ENCODE results near the gene MAJIN. TPM values are rescaled to one million over a fixed set of nuclear protein-coding genes. Genes with fewer than 3 reads are reported as not detected.

Gene MAJIN
- total RNA-seq, 2 experiments from 2014 or later = 0.15 to 0.33 TPM

- Mint-ChIP-seq H3K9me3 (no peaks in the 10 kb centered on the region), H3K4me1 (peaks cover 13% of the 10 kb centered on the region), H3K27ac (peak overlapping the region; percentile 1), H3K4me3 (no peak overlapping the region), H3K27me3 (no peaks in the 10 kb centered on the region), H3K36me3 (ENCODE audit: low read depth) (peaks cover 26% of the 10 kb centered on the region)
- peak; percentile 72 for DNase-seq
- ChIA-PET POLR2A (interaction anchor here (0.7 to 1.3 kb wide), 4 partner anchors 16 to 234 kb away, joined by 3 to 5 read pairs (median 4); partner anchors contain the start of genes ATG2A and SYVN1), CTCF (interaction anchor here (1.2 to 30.2 kb wide), 2 partner anchors 13 to 45 kb away, joined by 5 to 957 read pairs; partner anchors contain the start of gene CDC42BPG)
These were observed 71.6 kb downstream of the MAJIN start for GRCh38 chr11:64900263-64900678.

- H3K36me3 Mint-ChIP-seq (ENCODE audit: low read depth) = peaks cover 28% of the 10 kb centered on the region
- H3K9me3 Mint-ChIP-seq = no peaks in the 10 kb centered on the region
- DNase-seq = no peak
- ChIA-PET POLR2A (interaction anchor here (1.5 kb wide), 1 partner anchor 10 kb away, joined by 3 read pairs; no protein-coding TSS in a partner anchor), CTCF (interaction anchor here (1.4 to 30.2 kb wide), 3 partner anchors 11 to 116 kb away, joined by 4 to 957 read pairs (median 8); partner anchors contain the start of genes ARL2 and CDC42BPG)
- peaks cover 15% of the 10 kb centered on the region for H3K4me1 Mint-ChIP-seq
- no peaks in the 10 kb centered on the region for H3K27me3 Mint-ChIP-seq
- H3K27ac Mint-ChIP-seq = no peak overlapping the region
- no peak overlapping the region for H3K4me3 Mint-ChIP-seq
These were observed 73.4 kb downstream of the MAJIN start for GRCh38 chr11:64898541-64898940.

GRCh38 chr11:64898076-64898445, 73.8 kb downstream of the MAJIN start:
- CTCF ChIA-PET = interaction anchor here (1.4 to 30.2 kb wide), 3 partner anchors 11 to 116 kb away, joined by 4 to 957 read pairs (median 8); partner anchors contain the start of genes ARL2 and CDC42BPG
- Mint-ChIP-seq H3K9me3 (no peaks in the 10 kb centered on the region), H3K27ac (no peak overlapping the region), H3K27me3 (no peaks in the 10 kb centered on the region), H3K4me3 (no peak overlapping the region), H3K4me1 (peaks cover 15% of the 10 kb centered on the region), H3K36me3 (ENCODE audit: low read depth) (peaks cover 28% of the 10 kb centered on the region)
- no peak for DNase-seq
- POLR2A ChIA-PET = interaction anchor here (1.5 kb wide), 1 partner anchor 10 kb away, joined by 3 read pairs; no protein-coding TSS in a partner anchor

- Mint-ChIP-seq H3K27me3 (no peaks in the 10 kb centered on the region), H3K27ac (no peak overlapping the region), H3K36me3 (ENCODE audit: low read depth) (peaks cover 28% of the 10 kb centered on the region), H3K4me1 (peaks cover 15% of the 10 kb centered on the region), H3K9me3 (no peaks in the 10 kb centered on the region), H3K4me3 (no peak overlapping the region)
- ChIA-PET POLR2A (interaction anchor here (1.5 kb wide), 1 partner anchor 9 kb away, joined by 3 read pairs; no protein-coding TSS in a partner anchor), CTCF (interaction anchor here (1.4 to 30.2 kb wide), 3 partner anchors 10 to 117 kb away, joined by 4 to 957 read pairs (median 8); partner anchors contain the start of genes ARL2 and CDC42BPG)
- no peak for DNase-seq
These were observed 74.4 kb downstream of the MAJIN start for GRCh38 chr11:64897381-64898075.

GRCh38 chr11:64896448-64897022, 75.4 kb downstream of the MAJIN start:
- Mint-ChIP-seq H3K4me3 (no peak overlapping the region), H3K36me3 (ENCODE audit: low read depth) (peaks cover 22% of the 10 kb centered on the region), H3K9me3 (no peaks in the 10 kb centered on the region), H3K27ac (no peak overlapping the region), H3K4me1 (peaks cover 12% of the 10 kb centered on the region), H3K27me3 (no peaks in the 10 kb centered on the region)
- no peak for DNase-seq
- ChIA-PET POLR2A (interaction anchor here (25.5 kb wide), 1 partner anchor 40 kb away, joined by 1068 read pairs; the partner anchor contains the start of gene CDC42BPG), CTCF (interaction anchor here (0.5 to 30.2 kb wide), 3 partner anchors 10 to 262 kb away, joined by 3 to 957 read pairs (median 4); partner anchors contain the start of gene CDC42BPG)

- ChIA-PET CTCF (interaction anchor here (0.9 to 30.2 kb wide), 2 partner anchors 39 to 104 kb away, joined by 3 to 957 read pairs; partner anchors contain the start of gene CDC42BPG), POLR2A (interaction anchor here (25.5 kb wide), 1 partner anchor 38 kb away, joined by 1068 read pairs; the partner anchor contains the start of gene CDC42BPG)
- Mint-ChIP-seq H3K9me3 (no peaks in the 10 kb centered on the region), H3K27ac (no peak overlapping the region), H3K4me3 (no peak overlapping the region), H3K36me3 (ENCODE audit: low read depth) (peaks cover 15% of the 10 kb centered on the region), H3K27me3 (no peaks in the 10 kb centered on the region), H3K4me1 (peaks cover 2% of the 10 kb centered on the region)
- DNase-seq = no peak
These were observed 77.0 kb downstream of the MAJIN start for GRCh38 chr11:64894812-64895452.

- H3K27ac Mint-ChIP-seq = no peak overlapping the region
These were observed 77.7 kb downstream of the MAJIN start for GRCh38 chr11:64894070-64894811.

GRCh38 chr11:64893194-64894069, 78.5 kb downstream of the MAJIN start:
- H3K27me3 Mint-ChIP-seq = no peaks in the 10 kb centered on the region
- no peak for DNase-seq
- H3K4me1 Mint-ChIP-seq = peaks cover 2% of the 10 kb centered on the region
- POLR2A ChIA-PET = interaction anchor here (25.5 kb wide), 1 partner anchor 36 kb away, joined by 1068 read pairs; the partner anchor contains the start of gene CDC42BPG
- peaks cover 9% of the 10 kb centered on the region for H3K36me3 Mint-ChIP-seq (ENCODE audit: low read depth)
- no peak overlapping the region for H3K4me3 Mint-ChIP-seq
- H3K9me3 Mint-ChIP-seq = no peaks in the 10 kb centered on the region
- H3K27ac Mint-ChIP-seq = no peak overlapping the region
- CTCF ChIA-PET = interaction anchor here (0.8 to 30.2 kb wide), 3 partner anchors 8 to 38 kb away, joined by 3 to 957 read pairs (median 5); partner anchors contain the start of gene CDC42BPG

More at GRCh38 chr11:64894070-64894811, 77.7 kb downstream of the MAJIN start:
- peak; percentile 90 for DNase-seq
- peaks cover 2% of the 10 kb centered on the region for H3K4me1 Mint-ChIP-seq
- H3K4me3 Mint-ChIP-seq = no peak overlapping the region
- POLR2A ChIA-PET = interaction anchor here (25.5 kb wide), 1 partner anchor 37 kb away, joined by 1068 read pairs; the partner anchor contains the start of gene CDC42BPG
- no peaks in the 10 kb centered on the region for H3K27me3 Mint-ChIP-seq
- no peaks in the 10 kb centered on the region for H3K9me3 Mint-ChIP-seq
- CTCF ChIA-PET = interaction anchor here (0.6 to 30.2 kb wide), 5 partner anchors 9 to 399 kb away, joined by 3 to 957 read pairs (median 4); partner anchors contain the start of gene CDC42BPG
- peaks cover 11% of the 10 kb centered on the region for H3K36me3 Mint-ChIP-seq (ENCODE audit: low read depth)

- POLR2A ChIA-PET = interaction anchor here (0.7 to 25.5 kb wide), 2 partner anchors 14 to 36 kb away, joined by 3 to 1068 read pairs; partner anchors contain the start of gene CDC42BPG
- H3K9me3 Mint-ChIP-seq = no peaks in the 10 kb centered on the region
- H3K27ac Mint-ChIP-seq = no peak overlapping the region
These were observed 79.1 kb downstream of the MAJIN start for GRCh38 chr11:64892838-64893193.

GRCh38 chr11:64892411-64892831, 79.5 kb downstream of the MAJIN start:
- Mint-ChIP-seq H3K9me3 (no peaks in the 10 kb centered on the region), H3K4me1 (peaks cover 10% of the 10 kb centered on the region), H3K27ac (no peak overlapping the region), H3K4me3 (no peak overlapping the region), H3K36me3 (ENCODE audit: low read depth) (peaks cover 8% of the 10 kb centered on the region), H3K27me3 (no peaks in the 10 kb centered on the region)
- DNase-seq = no peak
- CTCF ChIA-PET = interaction anchor here (30.2 kb wide), 1 partner anchor 37 kb away, joined by 957 read pairs; the partner anchor contains the start of gene CDC42BPG
- POLR2A ChIA-PET = interaction anchor here (0.7 to 25.5 kb wide), 2 partner anchors 13 to 35 kb away, joined by 3 to 1068 read pairs; partner anchors contain the start of gene CDC42BPG

More at GRCh38 chr11:64892838-64893193, 79.1 kb downstream of the MAJIN start:
- no peaks in the 10 kb centered on the region for H3K27me3 Mint-ChIP-seq
- peaks cover 9% of the 10 kb centered on the region for H3K36me3 Mint-ChIP-seq (ENCODE audit: low read depth)
- H3K4me1 Mint-ChIP-seq = peaks cover 7% of the 10 kb centered on the region
- CTCF ChIA-PET = interaction anchor here (30.2 kb wide), 1 partner anchor 37 kb away, joined by 957 read pairs; the partner anchor contains the start of gene CDC42BPG
- DNase-seq = no peak
- no peak overlapping the region for H3K4me3 Mint-ChIP-seq

- no peak overlapping the region for H3K27ac Mint-ChIP-seq
- ChIA-PET POLR2A (interaction anchor here (25.5 kb wide), 1 partner anchor 35 kb away, joined by 1068 read pairs; the partner anchor contains the start of gene CDC42BPG), CTCF (interaction anchor here (30.2 kb wide), 1 partner anchor 36 kb away, joined by 957 read pairs; the partner anchor contains the start of gene CDC42BPG)
- peaks cover 13% of the 10 kb centered on the region for H3K4me1 Mint-ChIP-seq
- H3K9me3 Mint-ChIP-seq = no peaks in the 10 kb centered on the region
- no peaks in the 10 kb centered on the region for H3K27me3 Mint-ChIP-seq
- no peak overlapping the region for H3K4me3 Mint-ChIP-seq
- peaks cover 4% of the 10 kb centered on the region for H3K36me3 Mint-ChIP-seq (ENCODE audit: low read depth)
- no peak for DNase-seq
These were observed 80.0 kb downstream of the MAJIN start for GRCh38 chr11:64891880-64892279.
